SK-N-SH (cell line): ENCODE data around the gene SIPA1L2. TPM values are rescaled to one million over a fixed set of nuclear protein-coding genes. Genes with fewer than 3 reads are reported as not detected.
A peak's percentile ranks its signal among the peaks of the same experiment; 100 is the strongest.

Source experiments
- CTCF ChIA-PET: fragments of 300-600, 350-600 bp; formaldehyde crosslinking; extraction: SDS; loops from one replicate; lab custom pipeline; 2021; lab: Yijun Ruan, JAX
- POLR2A ChIA-PET: fragments of 350-600 bp; sonication (Branson Sonifier 250); formaldehyde crosslinking; extraction: SDS; loops from one replicate; lab custom pipeline; 2020; ENCODE audit warnings: antibody characterized with exemption, inconsistent platforms; lab: Yijun Ruan, JAX
- DNase-seq: peaks from one replicate; pipeline ENCODE4 v3.0.0; 2012
- H2AFZ ChIP-seq: fragments of 200-600 bp; sonication (generic); 2 replicates; pipeline ENCODE4 v1.8.1; 2016; ENCODE audit warnings: antibody characterized with exemption, mild to moderate bottlenecking, low read depth
- H3F3A ChIP-seq: fragments of 200-600 bp; sonication (generic); replicated peaks from 2 replicates; pipeline ENCODE3; 2016; ENCODE audit warnings: antibody characterized with exemption, mild to moderate bottlenecking; ENCODE audit not compliant: insufficient read depth
- H3K27ac ChIP-seq, 2 experiments: fragments of 200-500 bp in 1 of 2; fragments of 200-600 bp in 1 of 2; sonication (Bioruptor generic) in 1 of 2; sonication (generic), shearing (Covaris generic) in 1 of 2; 2 replicates each; pipeline versions ENCODE4 v1.5.1 to v1.6.1; 2014 to 2016; ENCODE audit warnings: low read depth in 2 of 2, inconsistent platforms in 1 of 2, low read length in 1 of 2, mild to moderate bottlenecking in 1 of 2, mixed read lengths in 1 of 2
- H3K27me3 ChIP-seq: fragments of 200-600 bp; sonication (generic), shearing (Covaris generic); 2 replicates; pipeline ENCODE4 v1.6.1; 2016; ENCODE audit warnings: mixed run types; ENCODE audit not compliant: insufficient read depth
- H3K36me3 ChIP-seq, 2 experiments: fragments of 200-500 bp in 1 of 2; fragments of 200-600 bp in 1 of 2; sonication (Bioruptor generic) in 1 of 2; sonication (generic) in 1 of 2; replicated peaks in 1 of 2; 2 replicates each; pipeline versions ENCODE3 to v1.5.1; 2014 to 2016; ENCODE audit warnings: low read length in 1 of 2, mild to moderate bottlenecking in 1 of 2; ENCODE audit not compliant: insufficient read depth in 2 of 2, control insufficient read depth in 1 of 2
- H3K4me1 ChIP-seq, 2 experiments: fragments of 200-500 bp in 1 of 2; fragments of 200-600 bp in 1 of 2; sonication (Bioruptor generic) in 1 of 2; sonication (generic), shearing (Covaris generic) in 1 of 2; 2 replicates each; pipeline versions ENCODE4 v1.5.1 to v1.6.1; 2014 to 2016; ENCODE audit warnings: low read depth in 1 of 2, low read length in 1 of 2, mixed run types in 1 of 2; ENCODE audit not compliant: insufficient read depth in 2 of 2, control insufficient read depth in 1 of 2
- H3K4me2 ChIP-seq: fragments of 200-600 bp; sonication (generic), shearing (Covaris generic); 2 replicates; pipeline ENCODE4 v1.6.1; 2017; ENCODE audit warnings: mixed run types
- H3K4me3 ChIP-seq, 2 experiments: fragments of 200-500 bp in 1 of 2; fragments of 200-600 bp in 1 of 2; sonication (Bioruptor generic) in 1 of 2; sonication (generic), shearing (Covaris generic) in 1 of 2; 2 replicates each; pipeline versions ENCODE4 v1.5.1 to v1.8.1; 2014 to 2016; ENCODE audit warnings: low read depth in 2 of 2, inconsistent platforms in 1 of 2, low read length in 1 of 2, mild to moderate bottlenecking in 1 of 2, mixed read lengths in 1 of 2, moderate library complexity in 1 of 2
- H3K79me2 ChIP-seq: fragments of 200-600 bp; sonication (generic); 2 replicates; pipeline ENCODE4 v1.8.1; 2017; ENCODE audit warnings: mild to moderate bottlenecking; ENCODE audit not compliant: insufficient read depth
- H3K9ac ChIP-seq: fragments of 200-600 bp; sonication (generic); 2 replicates; pipeline ENCODE4 v1.6.1; 2017; ENCODE audit warnings: mixed run types
- H3K9me2 ChIP-seq: fragments of 200-600 bp; sonication (generic); 2 replicates; pipeline ENCODE4 v1.6.1; 2017; ENCODE audit warnings: mixed run types
- H3K9me3 ChIP-seq: fragments of 200-600 bp; sonication (generic); 2 replicates; pipeline ENCODE4 v1.6.1; 2017; ENCODE audit warnings: mixed run types, mild to moderate bottlenecking, moderate library complexity
- H4K20me1 ChIP-seq: fragments of 200-600 bp; sonication (generic); 2 replicates; pipeline ENCODE4 v1.6.1; 2017; ENCODE audit warnings: mild to moderate bottlenecking, mixed run types; ENCODE audit not compliant: insufficient read depth
- CHD2 ChIP-seq: fragments of 150-350 bp; IDR thresholded peaks from 2 replicates; pipeline ENCODE4 v1.6.1; 2018; ENCODE audit warnings: low read length; ENCODE audit not compliant: partially characterized antibody
- CTCF ChIP-seq: fragments of 200-600 bp; sonication (generic); IDR thresholded peaks from 2 replicates; pipeline ENCODE4 v1.6.1; 2017; ENCODE audit warnings: antibody characterized with exemption, mild to moderate bottlenecking, moderate library complexity
- ELF1 ChIP-seq: IDR thresholded peaks from 2 replicates; pipeline ENCODE4 v1.4.0; 2012
- EZH2phosphoT487 ChIP-seq: fragments of 200-600 bp; sonication (generic); IDR thresholded peaks from 2 replicates; pipeline ENCODE4 v1.6.1; 2017; ENCODE audit warnings: low read depth, mixed run types, mild to moderate bottlenecking, antibody characterized with exemption, moderate library complexity, borderline replicate concordance
- FOSL2 ChIP-seq: IDR thresholded peaks from 2 replicates; pipeline ENCODE4 v1.4.0; 2012; ENCODE audit warnings: low read depth, mild to moderate bottlenecking, moderate library complexity, borderline replicate concordance
- FOXJ3 ChIP-seq: sonication (generic); formaldehyde crosslinking; IDR thresholded peaks from 2 replicates; pipeline ENCODE4 v1.5.1; 2020; ENCODE audit warnings: mild to moderate bottlenecking, missing genetic modification reagents
- GATA2 ChIP-seq: sonication (generic); formaldehyde crosslinking; IDR thresholded peaks from 2 replicates; pipeline ENCODE4 v1.5.0; 2020; ENCODE audit warnings: mild to moderate bottlenecking, missing genetic modification reagents
- MAX ChIP-seq: IDR thresholded peaks from 2 replicates; pipeline ENCODE4 v1.4.0; 2012; ENCODE audit warnings: low read depth
- MXI1 ChIP-seq: IDR thresholded peaks from 2 replicates; pipeline ENCODE4 v1.6.1; 2012; ENCODE audit warnings: mild to moderate bottlenecking, low read depth, low read length, improper control_type of control experiment
- NFIC ChIP-seq: IDR thresholded peaks from 2 replicates; pipeline ENCODE4 v1.4.0; 2012; ENCODE audit warnings: borderline replicate concordance
- NRF1 ChIP-seq: IDR thresholded peaks from 2 replicates; pipeline ENCODE4 v1.6.1; 2012; ENCODE audit warnings: low read depth, mild to moderate bottlenecking, low read length
- PBX3 ChIP-seq: IDR thresholded peaks from 2 replicates; pipeline ENCODE4; 2012
- RFX5 ChIP-seq: IDR thresholded peaks from 2 replicates; pipeline ENCODE4 v1.6.1; 2012; ENCODE audit warnings: mild to moderate bottlenecking, improper control_type of control experiment, low read length
- RXRA ChIP-seq: IDR thresholded peaks from 2 replicates; pipeline ENCODE4 v1.4.0; 2012; ENCODE audit warnings: low read depth, mild to moderate bottlenecking, borderline replicate concordance
- TAF1 ChIP-seq: IDR thresholded peaks from 2 replicates; pipeline ENCODE4 v1.6.1; 2012; ENCODE audit warnings: low read depth, mild to moderate bottlenecking, low read length, moderate library complexity, borderline replicate concordance
- USF1 ChIP-seq: IDR thresholded peaks from 2 replicates; pipeline ENCODE4 v1.4.0; 2012; ENCODE audit warnings: low read depth, borderline replicate concordance
- USF2 ChIP-seq: fragments of 150-350 bp; IDR thresholded peaks from 2 replicates; pipeline ENCODE4 v1.6.1; 2017; ENCODE audit warnings: antibody characterized with exemption, low read length, low read depth, borderline replicate concordance
- YY1 ChIP-seq: IDR thresholded peaks from 2 replicates; pipeline ENCODE4 v1.4.0; 2012; ENCODE audit warnings: low read depth, mild to moderate bottlenecking
- ZBTB33 ChIP-seq: IDR thresholded peaks from 2 replicates; pipeline ENCODE4 v1.4.0; 2012; ENCODE audit warnings: low read depth, borderline replicate concordance
- WGBS: methylation state at CpG from one replicate; pipeline ENCODE4 v1.1.6; 2017; ENCODE audit warnings: low lambda C conversion rate; 5-methylcytosine and 5-hydroxymethylcytosine counted together
- polyA plus RNA-seq, 3 experiments: library from polyadenylated mRNA; depleted of rRNA; stranded (reverse); fragments of >200 nt; gene quantifications; 2 replicates each; pipeline ENCODE4 v1.2.3, GENCODE V29; 2012

The SIPA1L2 gene
- polyA plus RNA-seq, 1 of the 3 experiments (the other 2 are of a cell fraction): 0.48 TPM

- no peak overlapping the region for H3K4me2 ChIP-seq
- H3K9ac ChIP-seq: no peak overlapping the region
These were observed 31.1 kb downstream of the SIPA1L2 start for GRCh38 chr1:232598837-232599177.

More at GRCh38 chr1:232598837-232599177, 31.1 kb downstream of the SIPA1L2 start:
- no peak for DNase-seq
- no peak overlapping the region for H3K4me3 ChIP-seq
- no peaks in the 10 kb centered on the region for H3K79me2 ChIP-seq
- no peaks in the 10 kb centered on the region for H4K20me1 ChIP-seq
- ChIA-PET CTCF (no interaction called here), POLR2A (interaction anchor here (0.6 kb wide), 1 partner anchor 581 kb away, joined by 3 read pairs; no protein-coding TSS in a partner anchor)
- peak overlapping the region in 1 of 2 experiments; percentile 50; a peak in 1 of 4 replicates for H3K27ac ChIP-seq
- H3K27me3 ChIP-seq: no peaks in the 10 kb centered on the region
- no peak for TF ChIP-seq ZBTB33
- no peak for TF ChIP-seq PBX3
- TF ChIP-seq CHD2: no peak
- TF ChIP-seq YY1: no peak
- TF ChIP-seq MXI1: no peak
- no peak for TF ChIP-seq CTCF
- no peak for TF ChIP-seq TAF1
- no peak for TF ChIP-seq RXRA
- no peak for TF ChIP-seq NFIC
- TF ChIP-seq GATA2 (CRISPR knock-in tag): no peak
- TF ChIP-seq RFX5: no peak
- TF ChIP-seq NRF1: no peak
- TF ChIP-seq EZH2phosphoT487: no peak
- no peak for TF ChIP-seq FOSL2
- no peak for TF ChIP-seq USF1
- no peak for TF ChIP-seq ELF1
- no peak for TF ChIP-seq MAX
- no peak for TF ChIP-seq FOXJ3 (CRISPR knock-in tag)
- TF ChIP-seq USF2: no peak
- peaks cover 4 to 30% of the 10 kb centered on the region in 2 experiments; a peak in 3 of 4 replicates for H3K4me1 ChIP-seq
- H3F3A ChIP-seq: no peaks in the 10 kb centered on the region
- no peaks in the 10 kb centered on the region for H3K36me3 ChIP-seq
- 75% methylated on average over 4 of the region's 4 CpGs for WGBS
- H2AFZ ChIP-seq: no peak overlapping the region
- no peaks in the 10 kb centered on the region for H3K9me3 ChIP-seq
- no peaks in the 10 kb centered on the region for H3K9me2 ChIP-seq
